OCI-LY7 (cell line): ENCODE data around the gene ALG6. TPM values are rescaled to one million over a fixed set of nuclear protein-coding genes. Genes with fewer than 3 reads are reported as not detected.

Experiments used
- BruUV-seq: library from RNA; stranded (reverse); fragments of 400-500 nt; replicated peaks from 2 replicates; lab custom pipeline; 2021; lab: Mats Ljungman, UMichigan
- CTCF ChIA-PET: fragments of 300-600 bp; sonication (Branson Sonifier 250); formaldehyde crosslinking; loops from one replicate; lab custom pipeline; 2022; ENCODE audit warnings: antibody characterized with exemption; ENCODE audit not compliant: unreplicated experiment; lab: Charles Lee
- POLR2A ChIA-PET: fragments of 300-600 bp; sonication (Branson Sonifier 250); formaldehyde crosslinking; loops from one replicate; lab custom pipeline; 2022; ENCODE audit warnings: antibody characterized with exemption; lab: Charles Lee
- DNase-seq: peaks from one replicate; pipeline ENCODE4 v3.0.0-alpha.2; 2015; ENCODE audit warnings: low spot score
- H2AFZ ChIP-seq: fragments of 200-600 bp; sonication (generic), shearing (Covaris generic); 2 replicates; pipeline ENCODE4 v1.6.1; 2014; ENCODE audit warnings: mild to moderate bottlenecking, antibody characterized with exemption, low read length, moderate library complexity
- H3K27ac ChIP-seq: fragments of 200-600 bp; sonication (generic); 2 replicates; pipeline ENCODE4 v1.5.1; 2014; ENCODE audit warnings: mixed run types, low read depth, mild to moderate bottlenecking, moderate library complexity, low read length, inconsistent platforms; ENCODE audit not compliant: poor library complexity, severe bottlenecking
- H3K36me3 ChIP-seq: fragments of 200-600 bp; sonication (generic); 2 replicates; pipeline ENCODE4 v1.6.1; 2014; ENCODE audit warnings: mild to moderate bottlenecking, antibody characterized with exemption, low read length, moderate library complexity, mixed read lengths; ENCODE audit not compliant: insufficient read depth
- H3K4me1 ChIP-seq: fragments of 200-600 bp; sonication (generic); 2 replicates; pipeline ENCODE4 v1.5.1; 2014; ENCODE audit warnings: mild to moderate bottlenecking, low read length; ENCODE audit not compliant: insufficient read depth, poor library complexity, severe bottlenecking
- H3K4me2 ChIP-seq: fragments of 200-600 bp; sonication (generic); 2 replicates; pipeline ENCODE4 v1.6.1; 2014; ENCODE audit warnings: mild to moderate bottlenecking, low read length
- H3K4me3 ChIP-seq: fragments of 200-600 bp; sonication (generic); 2 replicates; pipeline ENCODE4 v1.5.1; 2014; ENCODE audit warnings: mild to moderate bottlenecking, low read depth, low read length; ENCODE audit not compliant: poor library complexity, severe bottlenecking
- H3K79me2 ChIP-seq: fragments of 200-600 bp; sonication (generic); 2 replicates; pipeline ENCODE4 v1.6.1; 2016; ENCODE audit warnings: low read depth, mild to moderate bottlenecking, low read length, moderate library complexity, mixed read lengths; ENCODE audit not compliant: insufficient read depth
- H3K9me2 ChIP-seq: fragments of 200-600 bp; sonication (generic); 2 replicates; pipeline ENCODE4 v1.6.1; 2016; ENCODE audit warnings: mild to moderate bottlenecking, low read length, mixed read lengths; ENCODE audit not compliant: insufficient read depth
- H3K9me3 ChIP-seq: fragments of 200-600 bp; sonication (generic); 2 replicates; pipeline ENCODE4 v1.6.1; 2014; ENCODE audit warnings: mild to moderate bottlenecking, mixed run types, low read length, mixed read lengths
- H4K20me1 ChIP-seq: fragments of 200-600 bp; sonication (generic); 2 replicates; pipeline ENCODE4 v1.6.1; 2014; ENCODE audit warnings: mild to moderate bottlenecking, antibody characterized with exemption, low read length, moderate library complexity, mixed read lengths; ENCODE audit not compliant: insufficient read depth
- EZH2phosphoT487 ChIP-seq: fragments of 200-600 bp; sonication (generic); IDR thresholded peaks from 2 replicates; pipeline ENCODE4 v1.6.1; 2018; ENCODE audit warnings: low read depth, borderline replicate concordance, mild to moderate bottlenecking, mixed run types, antibody characterized with exemption, low read length, moderate library complexity, mixed read lengths
- intact Hi-C: fragments of 100-400 bp; cut with micrococcal nuclease; formaldehyde crosslinking; loops from one replicate; pipeline ENCODE4 v1.10.0; 2022; ENCODE audit not compliant: unreplicated experiment
- total RNA-seq, 2 experiments: library from RNA; depleted of rRNA in 1 of 2; stranded (reverse); fragments of >200 nt in 1 of 2; shearing (Covaris generic) in 1 of 2; gene quantifications; 2 replicates each; pipeline ENCODE4 v1.2.3, GENCODE V29; 2014 to 2022
- TF ChIP-seq, protein P1 (sequence below): fragments of 200-600 bp; sonication (generic); conservative IDR thresholded peaks from 2 replicates; pipeline ENCODE4 v1.5.1; 2014; ENCODE audit warnings: mild to moderate bottlenecking, antibody characterized with exemption, low read length, moderate library complexity, mixed read lengths

The ALG6 gene
- total RNA-seq, 2 experiments from 2014 or later: 29.3 to 34.1 TPM

DNA sequence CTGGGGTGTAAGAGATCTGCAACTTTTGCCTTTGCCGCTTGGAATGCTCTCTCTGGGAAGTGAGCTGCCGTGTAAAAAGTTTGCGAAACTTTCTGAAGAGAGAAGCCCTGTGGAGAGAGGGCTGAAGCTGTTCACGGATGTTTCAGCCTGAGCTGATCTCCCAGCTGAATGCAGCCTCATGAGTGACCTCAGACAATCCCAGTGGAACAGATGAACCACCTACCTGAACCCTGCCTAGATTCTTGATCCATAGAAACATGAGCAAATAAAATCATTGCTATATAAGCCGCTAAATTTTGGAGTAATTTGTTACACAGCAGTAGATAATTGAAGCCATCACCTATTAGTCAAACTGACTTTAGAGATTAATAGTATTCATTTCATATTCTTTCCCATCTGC lies 4.4 kb upstream of the ALG6 start:
- intact Hi-C loops: no loop called here
- H2AFZ ChIP-seq: no peak overlapping the region
- no peaks in the 10 kb centered on the region for H3K36me3 ChIP-seq

DNA sequence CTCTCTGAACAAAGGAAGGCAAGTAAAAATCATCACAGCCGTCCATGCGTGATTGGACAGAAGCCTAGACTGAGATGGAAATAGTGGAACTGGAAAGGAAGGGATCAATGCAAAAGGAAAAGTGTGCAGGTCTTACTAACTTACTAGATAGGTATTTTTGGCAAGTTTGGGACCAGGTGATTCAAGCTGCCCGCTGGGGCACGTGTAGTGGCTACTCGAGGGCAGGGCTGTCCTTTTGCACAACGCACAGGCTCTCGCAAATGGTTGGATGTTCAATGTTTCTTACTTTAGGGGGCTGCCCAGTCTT lies 566 bp upstream of the ALG6 start:
- Histone ChIP-seq H4K20me1 (no peaks in the 10 kb centered on the region), H3K9me3 (no peaks in the 10 kb centered on the region), H3K4me1 (peaks cover 6% of the 10 kb centered on the region), H2AFZ (peak overlapping the region; percentile 99), H3K79me2 (peaks cover 5% of the 10 kb centered on the region; the same call in 1 of the 2 replicates), H3K9me2 (no peaks in the 10 kb centered on the region), H3K27ac (no peak overlapping the region), H3K4me3 (peak overlapping the region; percentile 90), H3K4me2 (peak overlapping the region; percentile 93), H3K36me3 (peaks cover 12% of the 10 kb centered on the region; the same call in 1 of the 2 replicates)
- intact Hi-C loops: loop anchor here (1.0 to 5.0 kb wide), 3 partner anchors 40 to 930 kb away; partner anchors contain the start of gene USP1
- DNase-seq: no peak
- CTCF ChIA-PET: no interaction called here
- TSS peak; percentile 54 for BruUV-seq
- POLR2A ChIA-PET: interaction anchor here (0.9 kb wide), 1 partner anchor 24 kb away, joined by 3 read pairs; no protein-coding TSS in a partner anchor
- TF ChIP-seq, protein P1, sequence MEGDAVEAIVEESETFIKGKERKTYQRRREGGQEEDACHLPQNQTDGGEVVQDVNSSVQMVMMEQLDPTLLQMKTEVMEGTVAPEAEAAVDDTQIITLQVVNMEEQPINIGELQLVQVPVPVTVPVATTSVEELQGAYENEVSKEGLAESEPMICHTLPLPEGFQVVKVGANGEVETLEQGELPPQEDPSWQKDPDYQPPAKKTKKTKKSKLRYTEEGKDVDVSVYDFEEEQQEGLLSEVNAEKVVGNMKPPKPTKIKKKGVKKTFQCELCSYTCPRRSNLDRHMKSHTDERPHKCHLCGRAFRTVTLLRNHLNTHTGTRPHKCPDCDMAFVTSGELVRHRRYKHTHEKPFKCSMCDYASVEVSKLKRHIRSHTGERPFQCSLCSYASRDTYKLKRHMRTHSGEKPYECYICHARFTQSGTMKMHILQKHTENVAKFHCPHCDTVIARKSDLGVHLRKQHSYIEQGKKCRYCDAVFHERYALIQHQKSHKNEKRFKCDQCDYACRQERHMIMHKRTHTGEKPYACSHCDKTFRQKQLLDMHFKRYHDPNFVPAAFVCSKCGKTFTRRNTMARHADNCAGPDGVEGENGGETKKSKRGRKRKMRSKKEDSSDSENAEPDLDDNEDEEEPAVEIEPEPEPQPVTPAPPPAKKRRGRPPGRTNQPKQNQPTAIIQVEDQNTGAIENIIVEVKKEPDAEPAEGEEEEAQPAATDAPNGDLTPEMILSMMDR: no peak
- TF ChIP-seq EZH2phosphoT487: no peak

More for the DNA sequence above, 4.4 kb upstream of the ALG6 start:
- POLR2A ChIA-PET: no interaction called here
- H3K9me3 ChIP-seq: no peaks in the 10 kb centered on the region
- no peaks in the 10 kb centered on the region for H3K79me2 ChIP-seq
- CTCF ChIA-PET: no interaction called here
- TF ChIP-seq EZH2phosphoT487: no peak
- TF ChIP-seq, protein P1: no peak
- no peaks in the 10 kb centered on the region for H3K9me2 ChIP-seq
- peaks cover 6% of the 10 kb centered on the region for H3K4me1 ChIP-seq
- DNase-seq: no peak
- H4K20me1 ChIP-seq: no peaks in the 10 kb centered on the region
- no peak overlapping the region for H3K4me3 ChIP-seq
- H3K27ac ChIP-seq: no peak overlapping the region
- no peak overlapping the region for H3K4me2 ChIP-seq
- BruUV-seq: no TSS peak

GRCh38 chr1:63368131-63368530 lies 704 bp downstream of the ALG6 start:
- H2AFZ ChIP-seq: peak overlapping the region; percentile 99
- H3K79me2 ChIP-seq: peaks cover 5% of the 10 kb centered on the region; the same call in 1 of the 2 replicates
- H4K20me1 ChIP-seq: no peaks in the 10 kb centered on the region
- TF ChIP-seq EZH2phosphoT487: no peak
- TF ChIP-seq, protein P1: no peak
- ChIA-PET POLR2A (interaction anchor here (0.6 to 1.3 kb wide), 8 partner anchors 9 to 860 kb away, joined by 3 to 4 read pairs (median 3); no protein-coding TSS in a partner anchor), CTCF (no interaction called here)
- TSS peak; percentile 74 for BruUV-seq
- DNase-seq: peak; percentile 39
- H3K4me3 ChIP-seq: peak overlapping the region; percentile 90
- no peaks in the 10 kb centered on the region for H3K9me3 ChIP-seq
- H3K4me1 ChIP-seq: peaks cover 6% of the 10 kb centered on the region
- peak overlapping the region; percentile 92 for H3K4me2 ChIP-seq
- no peaks in the 10 kb centered on the region for H3K9me2 ChIP-seq
- H3K36me3 ChIP-seq: peaks cover 19% of the 10 kb centered on the region; the same call in 1 of the 2 replicates
- H3K27ac ChIP-seq: peak overlapping the region; percentile 37
- intact Hi-C loops: loop anchor here (2.0 to 5.0 kb wide), 2 partner anchors 73 to 931 kb away; partner anchors contain the start of gene USP1
